ENCODE data around the gene HSPA13.

HSPA13 gene, protein sequence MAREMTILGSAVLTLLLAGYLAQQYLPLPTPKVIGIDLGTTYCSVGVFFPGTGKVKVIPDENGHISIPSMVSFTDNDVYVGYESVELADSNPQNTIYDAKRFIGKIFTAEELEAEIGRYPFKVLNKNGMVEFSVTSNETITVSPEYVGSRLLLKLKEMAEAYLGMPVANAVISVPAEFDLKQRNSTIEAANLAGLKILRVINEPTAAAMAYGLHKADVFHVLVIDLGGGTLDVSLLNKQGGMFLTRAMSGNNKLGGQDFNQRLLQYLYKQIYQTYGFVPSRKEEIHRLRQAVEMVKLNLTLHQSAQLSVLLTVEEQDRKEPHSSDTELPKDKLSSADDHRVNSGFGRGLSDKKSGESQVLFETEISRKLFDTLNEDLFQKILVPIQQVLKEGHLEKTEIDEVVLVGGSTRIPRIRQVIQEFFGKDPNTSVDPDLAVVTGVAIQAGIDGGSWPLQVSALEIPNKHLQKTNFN

DNA sequence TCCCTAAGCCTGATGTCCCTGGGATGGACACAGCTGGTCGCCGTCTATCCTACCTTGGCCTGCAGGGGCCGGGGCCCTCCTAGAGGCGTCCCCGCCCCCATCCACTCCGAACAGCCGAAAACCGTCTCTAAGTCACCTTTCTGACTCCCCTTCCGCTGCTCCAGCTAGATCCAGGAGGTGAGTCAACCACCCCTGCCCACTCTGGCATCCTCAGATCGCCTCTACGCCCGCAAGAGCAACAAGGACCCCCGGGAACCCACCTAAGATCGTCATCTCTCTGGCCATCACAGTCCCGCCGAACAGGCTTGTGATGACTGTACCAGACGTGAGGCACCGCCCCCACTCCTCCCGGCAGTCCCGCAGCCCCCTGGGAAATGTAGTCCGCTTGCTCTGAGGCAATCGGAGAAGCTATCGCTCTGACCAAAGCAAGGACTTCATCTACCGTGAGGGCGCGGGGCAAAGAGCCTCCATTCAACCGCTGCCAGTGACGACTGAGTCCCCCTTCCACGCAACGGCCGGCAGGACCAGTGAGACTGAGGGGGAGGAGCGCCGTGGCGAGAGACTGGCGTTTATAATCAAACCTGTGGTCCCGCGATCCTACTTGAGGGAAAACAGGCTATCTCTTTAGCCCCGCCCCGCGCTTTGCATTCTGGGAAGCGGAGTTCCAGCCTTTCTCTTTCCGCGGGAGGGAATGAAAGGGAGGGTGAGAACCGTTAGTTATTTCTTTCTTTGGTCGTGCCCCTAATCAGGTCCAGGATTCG, at the start of gene HSPA13:
TSS of gene HSPA13 (minus strand) at position 312 of the 761 bp plus-strand sequence. CDS start at position 285, 27 bp downstream.
- H3K36me3 ChIP-seq (ENCODE audit: control insufficient read depth, insufficient read depth, low read length): peaks cover 1% of the 10 kb centered on the region; the same call in 1 of the 2 replicates
- no peaks in the 10 kb centered on the region for H3K27me3 ChIP-seq (ENCODE audit: control insufficient read depth, insufficient read depth, low read length)
- peak within 1 kb of the TSS; percentile 73; the same call in 1 of the 2 replicates for H3K4me3 ChIP-seq (ENCODE audit: low read length)
- peak; percentile 97 for DNase-seq (ENCODE audit: low read depth, low spot score)
- H3K9me3 ChIP-seq (ENCODE audit: control insufficient read depth, insufficient read depth, low read length): no peaks in the 10 kb centered on the region
- no peak within 1 kb of the TSS for H3K27ac ChIP-seq (ENCODE audit: low read length)
- WGBS (ENCODE audit: insufficient coverage, insufficient read length): no CpG with 5 or more reads among the region's 46 CpGs
- no peaks in the 10 kb centered on the region for H3K4me1 ChIP-seq (ENCODE audit: control insufficient read depth, insufficient read depth, low read length)

DNA sequence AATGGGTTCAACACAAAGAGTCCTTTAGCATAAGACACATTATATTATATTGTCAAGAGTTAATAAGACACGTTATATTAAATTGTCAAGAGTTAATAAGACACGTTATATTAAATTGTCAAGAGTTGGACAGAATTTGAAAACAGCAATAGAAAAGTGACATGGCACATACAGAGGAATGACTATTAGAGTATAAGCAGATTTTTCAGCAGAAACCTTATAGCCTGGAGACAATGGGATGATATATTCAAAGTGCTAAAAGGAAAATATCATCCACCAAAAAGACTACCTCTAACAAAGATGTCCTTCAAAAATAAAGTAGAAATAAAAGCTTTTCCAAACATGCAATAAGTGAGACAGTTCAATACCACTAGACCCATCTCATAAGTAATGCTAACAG, 36.0 kb upstream of the HSPA13 start:
- no CpG with 5 or more reads among the region's 2 CpGs for WGBS (ENCODE audit: insufficient coverage, insufficient read length)
- H3K36me3 ChIP-seq (ENCODE audit: control insufficient read depth, insufficient read depth, low read length): no peaks in the 10 kb centered on the region
- no peak overlapping the region for H3K27ac ChIP-seq (ENCODE audit: low read length)
- no peaks in the 10 kb centered on the region for H3K4me1 ChIP-seq (ENCODE audit: control insufficient read depth, insufficient read depth, low read length)
- no peaks in the 10 kb centered on the region for H3K27me3 ChIP-seq (ENCODE audit: control insufficient read depth, insufficient read depth, low read length)
- H3K4me3 ChIP-seq (ENCODE audit: low read length): no peak overlapping the region
- DNase-seq (ENCODE audit: low read depth, low spot score): no peak
- H3K9me3 ChIP-seq (ENCODE audit: control insufficient read depth, insufficient read depth, low read length): no peaks in the 10 kb centered on the region

DNA sequence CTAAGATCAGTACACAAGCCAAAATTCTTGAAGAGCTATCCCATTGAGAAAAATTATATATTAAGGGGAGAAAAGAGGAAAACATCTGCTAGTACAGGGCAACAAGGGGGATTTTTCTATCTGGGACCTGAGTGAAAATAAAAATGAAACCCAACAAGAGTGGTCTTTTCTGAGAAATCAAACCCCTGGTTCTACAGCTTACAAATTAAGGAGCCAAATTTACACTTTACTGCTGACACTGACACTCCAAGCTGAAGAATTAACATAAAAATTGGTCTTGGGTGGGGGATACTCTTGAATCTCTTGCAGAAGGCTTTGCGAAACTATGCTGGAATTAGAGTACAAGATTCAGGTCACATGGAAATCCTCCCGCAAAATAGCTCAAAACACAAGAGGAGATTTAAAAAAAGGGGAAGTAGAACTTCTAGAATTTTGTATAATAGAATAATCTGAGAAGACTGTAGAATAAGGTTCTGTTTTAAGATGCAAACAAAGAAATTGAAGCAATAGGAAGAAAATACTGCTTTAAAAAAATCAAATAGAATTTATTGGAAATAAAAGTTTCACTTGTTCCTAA, 32.1 kb upstream of the HSPA13 start:
- Histone ChIP-seq H3K27me3 (ENCODE audit: control insufficient read depth, insufficient read depth, low read length) (no peaks in the 10 kb centered on the region), H3K4me3 (ENCODE audit: low read length) (no peak overlapping the region), H3K9me3 (ENCODE audit: control insufficient read depth, insufficient read depth, low read length) (no peaks in the 10 kb centered on the region), H3K36me3 (ENCODE audit: control insufficient read depth, insufficient read depth, low read length) (no peaks in the 10 kb centered on the region), H3K4me1 (ENCODE audit: control insufficient read depth, insufficient read depth, low read length) (no peaks in the 10 kb centered on the region), H3K27ac (ENCODE audit: low read length) (no peak overlapping the region)
- DNase-seq (ENCODE audit: low read depth, low spot score): no peak
- WGBS (ENCODE audit: insufficient coverage, insufficient read length): no CpG with 5 or more reads among the region's 2 CpGs

- Histone ChIP-seq H3K4me3 (ENCODE audit: low read length) (no peak overlapping the region), H3K36me3 (ENCODE audit: control insufficient read depth, insufficient read depth, low read length) (no peaks in the 10 kb centered on the region), H3K27ac (ENCODE audit: low read length) (no peak overlapping the region), H3K4me1 (ENCODE audit: control insufficient read depth, insufficient read depth, low read length) (no peaks in the 10 kb centered on the region), H3K9me3 (ENCODE audit: control insufficient read depth, insufficient read depth, low read length) (no peaks in the 10 kb centered on the region), H3K27me3 (ENCODE audit: control insufficient read depth, insufficient read depth, low read length) (no peaks in the 10 kb centered on the region)
- WGBS (ENCODE audit: insufficient coverage, insufficient read length): no CpG with 5 or more reads among the region's 2 CpGs
- no peak for DNase-seq (ENCODE audit: low read depth, low spot score)
These were observed 23.0 kb upstream of the HSPA13 start for GRCh38 chr21:14405962-14406361.

- H3K4me3 ChIP-seq (ENCODE audit: low read length): no peak overlapping the region
- no peaks in the 10 kb centered on the region for H3K9me3 ChIP-seq (ENCODE audit: control insufficient read depth, insufficient read depth, low read length)
- no peaks in the 10 kb centered on the region for H3K27me3 ChIP-seq (ENCODE audit: control insufficient read depth, insufficient read depth, low read length)
- WGBS (ENCODE audit: insufficient coverage, insufficient read length): no CpG with 5 or more reads among the region's 1 CpG
- H3K4me1 ChIP-seq (ENCODE audit: control insufficient read depth, insufficient read depth, low read length): no peaks in the 10 kb centered on the region
- H3K36me3 ChIP-seq (ENCODE audit: control insufficient read depth, insufficient read depth, low read length): no peaks in the 10 kb centered on the region
- DNase-seq (ENCODE audit: low read depth, low spot score): no peak
- H3K27ac ChIP-seq (ENCODE audit: low read length): no peak overlapping the region
These were observed 22.3 kb upstream of the HSPA13 start for GRCh38 chr21:14405225-14405624.

GRCh38 chr21:14403681-14404318, 20.9 kb upstream of the HSPA13 start:
- no CpG with 5 or more reads among the region's 1 CpG for WGBS (ENCODE audit: insufficient coverage, insufficient read length)
- no peak for DNase-seq (ENCODE audit: low read depth, low spot score)
- no peak overlapping the region for H3K4me3 ChIP-seq (ENCODE audit: low read length)
- H3K4me1 ChIP-seq (ENCODE audit: control insufficient read depth, insufficient read depth, low read length): no peaks in the 10 kb centered on the region
- no peaks in the 10 kb centered on the region for H3K27me3 ChIP-seq (ENCODE audit: control insufficient read depth, insufficient read depth, low read length)
- no peaks in the 10 kb centered on the region for H3K36me3 ChIP-seq (ENCODE audit: control insufficient read depth, insufficient read depth, low read length)
- no peaks in the 10 kb centered on the region for H3K9me3 ChIP-seq (ENCODE audit: control insufficient read depth, insufficient read depth, low read length)
- no peak overlapping the region for H3K27ac ChIP-seq (ENCODE audit: low read length)

- H3K4me1 ChIP-seq (ENCODE audit: control insufficient read depth, insufficient read depth, low read length): no peaks in the 10 kb centered on the region
- no peak overlapping the region for H3K4me3 ChIP-seq (ENCODE audit: low read length)
- DNase-seq (ENCODE audit: low read depth, low spot score): no peak
- no peak overlapping the region for H3K27ac ChIP-seq (ENCODE audit: low read length)
- no CpG with 5 or more reads among the region's 1 CpG for WGBS (ENCODE audit: insufficient coverage, insufficient read length)
- H3K9me3 ChIP-seq (ENCODE audit: control insufficient read depth, insufficient read depth, low read length): no peaks in the 10 kb centered on the region
- H3K36me3 ChIP-seq (ENCODE audit: control insufficient read depth, insufficient read depth, low read length): no peaks in the 10 kb centered on the region
- no peaks in the 10 kb centered on the region for H3K27me3 ChIP-seq (ENCODE audit: control insufficient read depth, insufficient read depth, low read length)
These were observed 18.3 kb upstream of the HSPA13 start for GRCh38 chr21:14401217-14401616.

DNA sequence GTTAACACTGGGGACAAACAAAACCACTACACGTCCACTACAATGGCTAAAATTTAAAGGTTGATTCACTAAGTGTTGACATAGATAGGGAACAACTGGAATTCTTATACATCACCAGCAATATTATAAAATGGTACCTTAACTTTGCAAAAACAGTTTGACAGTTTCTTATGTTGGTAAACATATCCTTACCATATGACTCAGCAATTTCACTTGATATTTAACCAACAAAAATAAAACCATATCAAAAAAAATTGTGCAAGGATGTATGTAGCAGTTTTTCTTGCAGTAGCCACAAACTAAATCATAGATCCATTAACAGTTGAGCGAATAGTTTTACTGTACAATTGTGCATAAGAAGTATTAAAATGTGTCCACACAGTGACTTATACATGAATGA, 5.3 kb upstream of the HSPA13 start:
- H3K36me3 ChIP-seq (ENCODE audit: control insufficient read depth, insufficient read depth, low read length): no peaks in the 10 kb centered on the region
- no peak overlapping the region for H3K4me3 ChIP-seq (ENCODE audit: low read length)
- H3K9me3 ChIP-seq (ENCODE audit: control insufficient read depth, insufficient read depth, low read length): no peaks in the 10 kb centered on the region
- no peaks in the 10 kb centered on the region for H3K27me3 ChIP-seq (ENCODE audit: control insufficient read depth, insufficient read depth, low read length)
- H3K4me1 ChIP-seq (ENCODE audit: control insufficient read depth, insufficient read depth, low read length): no peaks in the 10 kb centered on the region
- no CpG with 5 or more reads among the region's 2 CpGs for WGBS (ENCODE audit: insufficient coverage, insufficient read length)
- no peak for DNase-seq (ENCODE audit: low read depth, low spot score)
- no peak overlapping the region for H3K27ac ChIP-seq (ENCODE audit: low read length)

DNA sequence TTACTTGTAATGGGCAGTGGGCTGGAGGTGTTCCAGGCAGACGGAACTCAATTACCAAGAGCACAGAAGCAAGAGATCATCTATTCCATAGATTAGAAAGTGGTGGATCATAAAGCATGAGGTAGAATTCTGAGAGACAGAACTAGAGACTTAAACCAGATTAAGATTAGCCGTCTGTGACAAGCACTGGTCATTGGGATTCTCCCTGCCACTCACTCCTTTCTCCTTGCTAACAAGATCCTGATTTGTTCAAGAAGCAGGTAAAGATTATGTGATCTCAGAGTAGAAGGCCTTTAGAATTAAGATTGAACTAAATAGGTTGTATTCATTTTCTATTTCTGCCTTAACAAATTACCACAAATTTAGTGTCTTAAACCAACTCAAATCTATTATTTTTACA, 1.5 kb upstream of the HSPA13 start:
- H3K4me1 ChIP-seq (ENCODE audit: control insufficient read depth, insufficient read depth, low read length): no peaks in the 10 kb centered on the region
- H3K4me3 ChIP-seq (ENCODE audit: low read length): no peak overlapping the region
- DNase-seq (ENCODE audit: low read depth, low spot score): no peak
- WGBS (ENCODE audit: insufficient coverage, insufficient read length): no CpG with 5 or more reads among the region's 2 CpGs
- no peaks in the 10 kb centered on the region for H3K36me3 ChIP-seq (ENCODE audit: control insufficient read depth, insufficient read depth, low read length)
- H3K27me3 ChIP-seq (ENCODE audit: control insufficient read depth, insufficient read depth, low read length): no peaks in the 10 kb centered on the region
- no peaks in the 10 kb centered on the region for H3K9me3 ChIP-seq (ENCODE audit: control insufficient read depth, insufficient read depth, low read length)
- no peak overlapping the region for H3K27ac ChIP-seq (ENCODE audit: low read length)

- Histone ChIP-seq H3K27me3 (ENCODE audit: control insufficient read depth, insufficient read depth, low read length) (no peaks in the 10 kb centered on the region), H3K27ac (ENCODE audit: low read length) (no peak overlapping the region), H3K4me3 (ENCODE audit: low read length) (peak overlapping the region; percentile 73; the same call in 1 of the 2 replicates), H3K9me3 (ENCODE audit: control insufficient read depth, insufficient read depth, low read length) (no peaks in the 10 kb centered on the region), H3K4me1 (ENCODE audit: control insufficient read depth, insufficient read depth, low read length) (no peaks in the 10 kb centered on the region), H3K36me3 (ENCODE audit: control insufficient read depth, insufficient read depth, low read length) (no peaks in the 10 kb centered on the region)
- DNase-seq (ENCODE audit: low read depth, low spot score): no peak
- no CpG with 5 or more reads among the region's 21 CpGs for WGBS (ENCODE audit: insufficient coverage, insufficient read length)
These were observed 742 bp upstream of the HSPA13 start for GRCh38 chr21:14383596-14384180.
